Diencephalon (tissue), 1 donor: ENCODE measurements around the gene TMPRSS7. TPM values are rescaled to one million over a fixed set of nuclear protein-coding genes. Genes with fewer than 3 reads are reported as not detected.

Source experiments
- small RNA-seq: library from RNA; depleted of rRNA; stranded (forward); fragments of <200 nt; gene quantifications from one replicate; pipeline ENCODE3, GENCODE V24; 2014
- total RNA-seq: library from RNA; depleted of rRNA; stranded (reverse); fragments of >200 nt; gene quantifications from one replicate; pipeline ENCODE4 v1.2.3, GENCODE V29; 2014

TMPRSS7 gene, protein sequence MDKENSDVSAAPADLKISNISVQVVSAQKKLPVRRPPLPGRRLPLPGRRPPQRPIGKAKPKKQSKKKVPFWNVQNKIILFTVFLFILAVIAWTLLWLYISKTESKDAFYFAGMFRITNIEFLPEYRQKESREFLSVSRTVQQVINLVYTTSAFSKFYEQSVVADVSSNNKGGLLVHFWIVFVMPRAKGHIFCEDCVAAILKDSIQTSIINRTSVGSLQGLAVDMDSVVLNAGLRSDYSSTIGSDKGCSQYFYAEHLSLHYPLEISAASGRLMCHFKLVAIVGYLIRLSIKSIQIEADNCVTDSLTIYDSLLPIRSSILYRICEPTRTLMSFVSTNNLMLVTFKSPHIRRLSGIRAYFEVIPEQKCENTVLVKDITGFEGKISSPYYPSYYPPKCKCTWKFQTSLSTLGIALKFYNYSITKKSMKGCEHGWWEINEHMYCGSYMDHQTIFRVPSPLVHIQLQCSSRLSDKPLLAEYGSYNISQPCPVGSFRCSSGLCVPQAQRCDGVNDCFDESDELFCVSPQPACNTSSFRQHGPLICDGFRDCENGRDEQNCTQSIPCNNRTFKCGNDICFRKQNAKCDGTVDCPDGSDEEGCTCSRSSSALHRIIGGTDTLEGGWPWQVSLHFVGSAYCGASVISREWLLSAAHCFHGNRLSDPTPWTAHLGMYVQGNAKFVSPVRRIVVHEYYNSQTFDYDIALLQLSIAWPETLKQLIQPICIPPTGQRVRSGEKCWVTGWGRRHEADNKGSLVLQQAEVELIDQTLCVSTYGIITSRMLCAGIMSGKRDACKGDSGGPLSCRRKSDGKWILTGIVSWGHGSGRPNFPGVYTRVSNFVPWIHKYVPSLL
- 0.46 TPM for total RNA-seq

DNA sequence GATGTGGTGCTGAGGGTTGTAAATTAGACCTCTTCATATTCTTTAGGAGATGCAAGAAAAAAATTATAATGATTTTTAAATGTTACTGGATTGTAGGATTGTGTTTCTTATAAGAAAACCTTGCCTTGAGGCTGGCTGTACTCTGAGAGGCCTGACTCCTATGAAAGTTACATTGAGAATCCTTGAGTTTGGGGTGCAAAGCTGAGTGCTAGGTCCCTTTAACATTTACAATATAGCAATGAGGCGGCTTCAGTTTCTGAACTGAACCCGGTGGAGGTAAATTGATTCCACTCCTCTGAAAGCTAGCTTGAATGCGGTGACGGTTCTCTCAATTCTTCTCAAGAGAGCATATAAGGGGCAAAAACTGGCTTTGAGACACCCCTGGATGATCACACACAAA is at the start of gene TMPRSS7:
TMPRSS7 (plus strand) TSS at position 301 of the 400 bp plus-strand sequence. CDS start 110 bp downstream, outside the sequence.

DNA sequence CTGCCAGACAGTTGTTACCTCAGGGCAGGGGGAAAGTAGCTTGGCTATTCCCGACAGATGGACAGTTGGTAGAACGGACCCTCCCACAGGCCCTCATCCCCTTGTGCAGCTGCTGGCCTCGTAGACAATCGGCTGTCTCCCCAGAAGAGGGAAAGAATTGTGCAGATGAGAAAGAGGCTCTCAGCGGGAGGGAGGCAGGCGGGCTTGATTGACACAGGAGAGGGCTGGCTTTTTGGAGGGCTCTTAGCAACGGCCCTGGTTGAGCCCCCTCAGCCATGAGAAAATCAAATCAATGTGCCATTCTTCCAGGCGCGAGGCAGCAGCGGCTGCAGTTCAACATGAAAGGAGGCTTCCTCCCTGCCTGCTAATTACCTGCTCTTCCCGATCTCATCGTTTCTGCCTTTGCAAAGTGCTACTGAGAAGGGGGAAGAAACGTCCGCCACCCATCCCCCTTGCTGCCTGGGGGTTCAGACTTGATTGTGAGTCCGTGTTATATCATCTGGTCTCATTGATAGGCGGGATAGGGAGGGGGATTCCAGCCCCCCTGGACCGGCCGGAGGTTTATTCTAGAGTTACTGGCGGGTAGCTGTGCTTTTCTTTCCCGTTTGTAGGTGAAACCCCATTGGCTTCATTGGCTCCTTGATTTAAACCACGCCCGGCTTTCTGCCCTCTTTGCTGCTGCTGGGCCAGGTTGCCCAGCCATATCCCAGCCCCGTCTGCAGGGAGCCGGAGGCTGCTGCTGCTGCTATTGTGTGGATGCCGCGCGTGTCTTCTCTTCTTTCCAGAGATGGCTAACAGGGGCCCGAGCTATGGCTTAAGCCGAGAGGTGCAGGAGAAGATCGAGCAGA is 35.7 kb upstream of the TMPRSS7 start, which contains the start of gene TAGLN3:
TAGLN3 (plus strand) TSS at position 287 of the 848 bp plus-strand sequence; CDS start at position 788, 501 bp downstream.

DNA sequence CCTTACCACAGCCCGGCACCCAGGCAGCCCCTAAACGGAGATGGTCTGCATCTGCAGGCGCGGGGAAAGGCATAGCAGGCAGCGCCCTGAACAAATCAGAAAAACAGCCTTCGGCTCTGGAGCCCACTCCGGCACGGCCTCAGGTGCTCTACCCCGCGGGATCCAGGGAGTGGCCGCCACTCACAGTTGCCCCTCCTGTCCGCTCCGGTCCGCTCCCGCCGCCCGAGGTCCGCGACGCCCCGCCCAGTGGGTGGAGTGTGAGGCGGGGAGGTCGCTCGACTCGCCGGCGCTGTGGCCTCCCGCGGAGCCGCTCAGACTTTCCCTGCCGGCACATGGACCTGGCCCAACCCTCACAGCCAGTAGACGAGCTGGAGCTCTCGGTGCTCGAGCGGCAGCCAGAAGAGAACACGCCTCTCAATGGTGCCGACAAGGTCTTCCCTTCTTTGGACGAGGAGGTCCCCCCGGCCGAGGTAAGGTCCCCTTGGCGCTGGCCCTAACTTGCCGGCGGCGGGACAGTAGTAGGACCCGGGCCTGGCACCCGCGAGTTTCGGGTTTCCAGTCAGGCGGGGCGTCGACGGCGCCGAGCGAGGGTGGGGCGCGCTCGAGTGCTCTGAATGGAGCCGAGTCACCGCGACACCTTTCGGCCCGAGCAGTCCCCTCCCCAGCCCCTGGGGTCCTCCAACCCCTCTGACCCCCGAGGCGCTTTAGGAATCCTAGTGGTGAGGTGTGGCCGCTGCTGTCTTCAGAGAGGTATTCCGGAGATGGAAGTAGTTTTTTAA is 51.7 kb downstream of the TMPRSS7 start, which contains the start of gene C3orf52:
C3orf52 (plus strand) TSS at position 314 of the 779 bp plus-strand sequence; CDS start at position 333, 19 bp downstream.

Small RNA genes lying within 50 kb of the gene (small RNA-seq; reads per million reads assigned to genes)
- not detected for gene MIR567

Other genes starting within 250 kb of the TMPRSS7 start
- gene PHLDB2, start 175.5 kb upstream of the TMPRSS7 start, total RNA-seq: 5.8 TPM
- 79.4 TPM for gene ABHD10, start 55.7 kb upstream of the TMPRSS7 start, total RNA-seq
- gene TAGLN3, start 35.8 kb upstream of the TMPRSS7 start, total RNA-seq: 103 TPM
- 1.2 TPM for gene C3orf52, start 51.7 kb downstream of the TMPRSS7 start, total RNA-seq
- not detected for gene GCSAM, start 98.5 kb downstream of the TMPRSS7 start, total RNA-seq